ENCODE results near the gene ZFP36L2.

DNA sequence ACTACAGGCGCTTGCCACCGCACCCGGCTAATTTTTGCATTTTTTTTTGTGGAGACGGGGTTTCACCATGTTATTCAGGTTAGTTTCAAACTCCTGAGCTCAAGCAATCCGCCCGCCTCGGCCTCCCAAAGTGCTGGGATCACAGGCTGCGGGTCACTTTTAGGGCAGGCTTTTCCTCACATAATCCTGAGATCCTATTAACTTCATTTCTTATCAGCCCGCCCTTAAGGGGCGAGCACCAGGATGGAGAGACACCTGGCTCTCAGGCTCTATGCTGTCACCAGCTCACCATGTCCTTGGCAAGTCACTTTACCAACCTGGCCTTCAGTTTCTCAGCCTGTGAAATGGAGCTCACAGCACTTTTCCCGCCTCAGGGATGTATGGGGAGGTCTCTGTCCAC lies 23.0 kb downstream of the ZFP36L2 start:
- no peak for TF ChIP-seq POLR2AphosphoS5 (IDR thresholded peaks at IDR 0.05)
- TF ChIP-seq, protein P1, sequence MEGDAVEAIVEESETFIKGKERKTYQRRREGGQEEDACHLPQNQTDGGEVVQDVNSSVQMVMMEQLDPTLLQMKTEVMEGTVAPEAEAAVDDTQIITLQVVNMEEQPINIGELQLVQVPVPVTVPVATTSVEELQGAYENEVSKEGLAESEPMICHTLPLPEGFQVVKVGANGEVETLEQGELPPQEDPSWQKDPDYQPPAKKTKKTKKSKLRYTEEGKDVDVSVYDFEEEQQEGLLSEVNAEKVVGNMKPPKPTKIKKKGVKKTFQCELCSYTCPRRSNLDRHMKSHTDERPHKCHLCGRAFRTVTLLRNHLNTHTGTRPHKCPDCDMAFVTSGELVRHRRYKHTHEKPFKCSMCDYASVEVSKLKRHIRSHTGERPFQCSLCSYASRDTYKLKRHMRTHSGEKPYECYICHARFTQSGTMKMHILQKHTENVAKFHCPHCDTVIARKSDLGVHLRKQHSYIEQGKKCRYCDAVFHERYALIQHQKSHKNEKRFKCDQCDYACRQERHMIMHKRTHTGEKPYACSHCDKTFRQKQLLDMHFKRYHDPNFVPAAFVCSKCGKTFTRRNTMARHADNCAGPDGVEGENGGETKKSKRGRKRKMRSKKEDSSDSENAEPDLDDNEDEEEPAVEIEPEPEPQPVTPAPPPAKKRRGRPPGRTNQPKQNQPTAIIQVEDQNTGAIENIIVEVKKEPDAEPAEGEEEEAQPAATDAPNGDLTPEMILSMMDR (IDR thresholded peaks at IDR 0.05), result no peak

All from transverse colon (tissue), 4 donors.